HTERT RPE-1 (cell line): ENCODE data around the gene CD40LG.

Experiments
- in situ Hi-C: fragments of 300-500 bp; cut with MboI; formaldehyde crosslinking; loops from 4 replicates; pipeline ENCODE4 v1.14.3; 2020; ENCODE audit warnings: low sequenced_read_pairs

Gene CD40LG

GRCh38 chrX:136692271-136692670 lies 44.3 kb downstream of the CD40LG start:
- in situ Hi-C loops = no loop called here

GRCh38 chrX:136694431-136695087 lies 46.6 kb downstream of the CD40LG start:
- in situ Hi-C loops = no loop called here

- in situ Hi-C loops = no loop called here
These were observed 49.2 kb downstream of the CD40LG start for GRCh38 chrX:136697156-136697555.

- in situ Hi-C loops = no loop called here
These were observed 60.4 kb downstream of the CD40LG start for GRCh38 chrX:136708348-136708747.
